Measurements from ENCODE around the gene FPR2. TPM values are rescaled to one million over a fixed set of nuclear protein-coding genes. Genes with fewer than 3 reads are reported as not detected.
"Not testable (repeated sequence)": the region's sequence is repeated elsewhere in the genome, so short reads cannot be mapped to it uniquely, and the experiment has no call there.

FPR2 gene
- polyA plus RNA-seq, 3 donors: 0.26 to 0.38 (median 0.33) TPM

DNA sequence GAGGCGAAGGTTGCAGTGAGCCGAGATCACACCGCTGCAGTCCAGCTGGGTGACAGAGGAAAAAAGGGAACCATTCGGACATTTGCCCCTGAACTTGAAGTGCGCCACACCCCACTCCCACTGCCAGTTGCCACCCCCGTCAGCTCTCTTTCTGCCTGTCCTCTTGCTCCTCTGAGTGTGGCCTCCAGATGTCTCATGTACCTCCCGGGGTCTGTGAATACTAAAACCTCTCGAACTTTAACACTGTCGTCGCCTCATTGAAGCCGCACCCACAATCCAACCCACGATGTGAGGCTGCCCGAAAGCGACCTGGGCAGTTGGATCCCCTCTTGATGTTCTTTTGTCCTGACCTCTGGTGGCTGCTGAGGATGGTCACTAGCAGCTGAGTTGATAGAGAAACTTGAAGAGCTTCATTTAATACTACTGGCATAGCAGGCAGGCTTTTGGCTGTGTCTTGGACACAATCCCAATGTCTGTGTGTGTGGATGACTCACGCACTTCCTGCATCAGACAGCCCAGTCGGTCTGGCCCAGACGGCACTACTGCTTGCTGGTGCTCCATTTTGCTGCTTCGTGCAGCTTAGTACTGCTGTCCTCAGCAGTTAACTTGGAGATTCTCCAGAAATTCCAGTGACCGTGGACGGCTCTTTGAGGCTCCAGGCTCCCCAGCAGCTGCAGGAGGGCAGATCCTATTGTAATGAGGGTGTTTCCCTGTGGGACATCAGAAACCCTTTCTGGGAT, 38.2 kb downstream of the FPR2 start:
- DNase-seq (ENCODE audit: extremely low read depth in 1 of 11, low read depth in 9 of 11, low spot score in 4 of 11): peak in 5 of 11 donors; percentile 20 to 32 (median 27)

DNA sequence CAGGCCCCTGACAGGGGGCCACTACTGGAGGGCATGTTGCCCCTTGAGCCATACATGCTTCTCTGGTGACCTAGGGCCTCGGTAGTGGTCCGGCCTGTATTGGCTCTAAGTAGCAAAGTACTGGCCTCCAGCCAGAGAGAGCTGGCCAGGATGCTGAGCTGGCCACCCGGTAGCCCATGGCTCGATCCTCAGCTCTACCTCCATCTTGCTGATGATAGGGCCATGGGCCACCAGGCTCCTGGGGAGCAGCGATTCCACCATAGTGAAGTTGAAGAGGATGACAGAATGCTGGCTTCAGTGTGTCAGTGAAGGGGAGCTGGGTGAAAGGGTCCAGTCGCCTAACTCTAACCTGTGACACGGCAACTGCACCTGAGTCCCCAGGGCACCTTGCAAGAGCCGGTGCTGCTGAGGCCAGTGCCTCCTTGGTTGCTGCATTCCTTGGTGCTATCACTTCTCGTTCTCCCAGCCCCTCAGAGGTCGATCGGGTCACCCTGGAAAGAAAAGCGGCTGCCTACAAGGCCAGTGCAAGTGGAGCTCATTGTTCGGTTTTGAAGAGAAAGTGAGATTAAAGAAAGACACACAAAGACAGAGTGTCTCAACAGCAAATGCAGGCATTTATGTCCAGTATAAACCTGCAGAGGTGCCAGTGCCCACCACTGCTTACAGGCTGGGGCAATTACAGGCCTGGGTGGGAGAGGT, 38.9 kb downstream of the FPR2 start:
- DNase-seq (ENCODE audit: extremely low read depth in 1 of 11, low read depth in 9 of 11, low spot score in 4 of 11): no peak

DNA sequence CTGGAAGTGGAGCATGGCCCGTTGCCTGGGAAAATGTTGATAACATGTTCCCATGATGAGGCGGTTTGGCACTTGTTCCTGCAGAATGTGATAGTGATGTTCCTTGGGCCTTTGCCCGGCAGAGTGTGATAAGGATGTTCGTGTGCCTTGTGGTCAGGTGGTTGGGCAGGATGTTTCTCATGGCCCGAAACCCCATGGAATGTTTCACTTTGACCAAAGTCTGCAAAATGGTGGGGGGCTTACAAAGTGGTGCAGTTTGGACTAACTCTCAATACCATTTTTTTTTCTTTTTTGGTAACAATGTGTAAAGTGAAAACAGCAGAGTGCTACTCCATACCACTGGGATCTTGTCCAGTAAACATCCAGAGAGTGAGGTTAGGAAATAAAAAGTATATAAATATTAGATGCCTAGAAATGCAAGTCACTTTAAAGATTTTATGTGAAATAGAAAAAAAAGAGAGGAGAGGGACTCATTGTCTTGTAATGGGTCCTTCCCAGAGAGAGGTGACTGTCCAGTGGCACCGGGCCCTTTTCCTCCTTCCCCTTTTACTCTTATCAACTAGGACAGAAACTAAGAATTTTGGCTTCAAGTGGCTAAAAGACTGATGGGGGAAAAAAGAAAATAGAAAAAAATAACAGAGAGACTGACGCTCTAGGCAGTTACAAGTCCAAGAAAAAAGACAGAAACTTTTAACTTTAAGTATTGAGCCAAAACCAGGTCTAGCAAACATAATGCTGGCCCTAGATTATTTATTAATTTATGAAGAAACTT, 39.7 kb downstream of the FPR2 start:
- no peak for DNase-seq (ENCODE audit: extremely low read depth in 1 of 11, low read depth in 9 of 11, low spot score in 4 of 11)

DNA sequence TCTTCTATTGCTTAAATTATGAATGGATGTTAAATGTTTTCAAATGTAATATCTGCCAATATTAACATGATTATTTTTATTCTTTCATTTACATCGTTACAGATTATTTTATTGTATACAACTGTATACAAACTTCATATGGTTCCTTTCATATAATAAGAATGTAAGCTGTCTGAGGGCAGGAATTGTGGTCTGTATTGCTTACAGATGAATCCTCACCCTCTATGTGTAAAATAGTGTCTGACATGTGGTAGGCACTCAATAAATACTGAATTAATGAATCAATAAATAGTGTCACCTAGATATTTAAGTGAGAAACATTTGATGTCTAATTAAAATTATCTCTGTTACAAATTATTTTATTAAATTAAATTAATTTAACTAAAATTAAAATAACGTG, 41.8 kb downstream of the FPR2 start:
- DNase-seq (ENCODE audit: extremely low read depth in 1 of 11, low read depth in 9 of 11, low spot score in 4 of 11): no peak

DNA sequence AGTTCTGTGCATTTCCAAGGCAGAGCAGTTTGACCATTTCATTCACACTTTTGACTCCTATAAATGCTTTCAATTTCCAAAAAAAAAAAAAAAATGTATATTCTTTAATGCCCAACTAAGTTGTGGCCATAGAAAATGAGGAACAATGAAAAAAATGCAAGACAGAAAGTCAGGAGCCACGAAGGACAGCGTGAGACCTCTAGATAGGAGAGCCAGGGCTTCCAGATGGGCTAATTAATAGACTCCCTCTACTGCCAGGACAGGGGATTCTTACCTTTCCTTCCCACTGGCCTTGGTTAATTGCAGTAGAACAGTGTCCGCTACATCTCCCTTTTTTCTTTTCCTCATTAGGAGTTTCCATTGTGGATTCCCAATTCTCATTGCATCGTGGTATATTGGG, 42.5 kb downstream of the FPR2 start:
- DNase-seq (ENCODE audit: extremely low read depth in 1 of 11, low read depth in 9 of 11, low spot score in 4 of 11): no peak

DNA sequence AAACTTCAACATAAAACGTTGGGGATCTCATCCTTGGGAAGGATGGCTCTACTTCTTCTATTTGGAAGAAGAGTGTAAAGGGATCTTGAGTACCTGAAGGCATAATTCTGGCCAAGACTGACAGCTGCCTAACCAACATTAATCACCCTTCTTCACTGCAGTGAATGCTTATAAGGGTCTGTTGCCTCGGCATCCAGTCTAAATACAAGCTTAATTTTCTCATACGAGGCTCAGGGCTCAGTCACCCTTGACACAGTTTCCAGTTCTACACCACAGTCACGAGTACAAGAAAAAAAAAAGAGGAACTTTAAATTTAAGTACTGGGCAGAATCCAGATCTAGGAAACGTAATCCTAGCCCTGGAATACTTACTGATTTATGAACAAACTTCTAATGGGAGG, 43.0 kb downstream of the FPR2 start:
- no peak for DNase-seq (ENCODE audit: extremely low read depth in 1 of 11, low read depth in 9 of 11, low spot score in 4 of 11)

DNA sequence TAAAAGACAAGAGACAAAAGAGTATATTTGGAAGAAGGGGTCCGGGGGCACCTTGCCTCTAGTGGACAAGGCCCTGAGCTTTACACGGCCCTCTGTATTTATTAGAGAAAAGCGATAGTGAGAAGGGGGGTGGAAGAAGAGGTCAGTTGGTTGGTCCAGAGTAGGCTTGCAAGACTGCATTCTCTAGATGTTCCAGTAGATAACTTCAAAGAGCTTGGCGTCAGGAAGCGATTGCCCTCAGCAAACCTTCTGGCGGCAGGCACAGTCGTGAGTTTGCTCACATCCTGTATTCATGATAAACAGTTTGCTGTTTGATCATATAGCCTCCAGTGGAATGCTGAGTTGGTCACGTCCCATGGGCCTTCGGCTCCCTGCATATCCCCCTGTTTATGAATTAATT, 43.8 kb downstream of the FPR2 start:
- DNase-seq (ENCODE audit: extremely low read depth in 1 of 11, low read depth in 9 of 11, low spot score in 4 of 11): peak in 1 of 11 donors; percentile 13

DNA sequence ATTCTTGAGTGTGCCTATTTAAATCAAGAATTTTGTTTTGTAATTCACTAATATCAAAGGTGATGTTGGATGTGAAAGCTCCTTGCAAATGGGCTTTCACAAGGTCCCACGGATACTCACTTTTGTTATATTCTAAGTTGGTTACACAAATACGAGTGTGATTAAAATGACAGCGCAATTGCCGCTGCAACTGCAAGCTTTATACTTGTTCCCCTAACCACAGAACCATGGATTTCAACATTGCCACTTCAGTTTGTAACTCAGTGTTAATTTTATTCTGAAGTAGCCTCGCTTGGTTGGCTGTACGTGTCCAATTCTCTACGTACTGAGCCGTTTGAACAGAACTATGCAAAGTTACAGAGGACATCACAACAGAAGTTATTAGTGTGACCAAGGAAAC, 44.4 kb downstream of the FPR2 start:
- DNase-seq (ENCODE audit: extremely low read depth in 1 of 11, low read depth in 9 of 11, low spot score in 4 of 11): not testable (repeated sequence)

DNA sequence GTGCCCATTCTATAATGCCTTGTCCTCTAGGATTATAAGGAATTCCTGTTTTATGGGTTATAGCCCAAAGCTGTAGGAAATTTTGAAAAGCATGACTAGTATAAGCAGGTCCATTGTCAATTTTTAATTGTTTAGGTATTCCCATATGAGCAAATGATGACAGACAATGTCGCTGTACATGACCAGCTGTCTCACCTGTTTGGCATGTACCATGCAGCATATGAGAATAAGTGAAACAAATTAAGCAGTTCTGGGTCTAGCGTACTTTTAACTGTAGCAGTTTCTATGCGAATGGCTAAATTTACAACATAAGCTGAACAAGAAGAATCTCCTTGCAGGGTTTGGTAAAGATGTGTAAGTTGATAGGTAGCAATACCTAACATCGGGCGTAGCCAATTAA, 45.6 kb downstream of the FPR2 start:
- DNase-seq (ENCODE audit: extremely low read depth in 1 of 11, low read depth in 9 of 11, low spot score in 4 of 11): not testable (repeated sequence)

DNA sequence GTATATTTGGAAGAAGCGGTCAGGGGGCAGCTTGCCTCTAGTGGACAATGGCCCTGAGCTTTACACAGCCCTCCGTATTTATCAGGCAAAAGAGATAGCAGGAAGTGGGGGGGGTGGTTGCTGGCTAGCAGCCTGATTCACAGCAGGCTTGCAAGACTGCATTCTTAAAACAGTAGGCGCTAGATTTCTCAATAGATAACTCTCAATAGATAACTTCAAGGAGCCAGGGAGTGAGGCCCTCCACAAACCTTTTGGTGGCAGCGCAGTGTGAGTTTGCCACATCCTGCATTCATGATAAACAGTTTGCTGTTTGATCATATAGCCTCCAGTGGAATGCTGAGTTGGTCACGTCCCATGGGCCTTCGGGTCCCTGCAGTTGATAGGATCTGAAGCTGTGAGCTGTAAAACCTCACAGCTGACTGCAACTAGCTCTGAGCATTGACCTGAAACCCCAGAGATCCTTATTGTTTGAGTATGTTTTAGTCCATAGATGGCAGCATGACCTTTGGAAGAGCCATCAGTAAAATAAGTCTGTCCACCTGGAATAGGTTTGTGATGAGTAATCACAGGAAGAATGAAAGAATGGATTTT, 46.2 kb downstream of the FPR2 start:
- DNase-seq (ENCODE audit: extremely low read depth in 1 of 11, low read depth in 9 of 11, low spot score in 4 of 11): no peak

DNA sequence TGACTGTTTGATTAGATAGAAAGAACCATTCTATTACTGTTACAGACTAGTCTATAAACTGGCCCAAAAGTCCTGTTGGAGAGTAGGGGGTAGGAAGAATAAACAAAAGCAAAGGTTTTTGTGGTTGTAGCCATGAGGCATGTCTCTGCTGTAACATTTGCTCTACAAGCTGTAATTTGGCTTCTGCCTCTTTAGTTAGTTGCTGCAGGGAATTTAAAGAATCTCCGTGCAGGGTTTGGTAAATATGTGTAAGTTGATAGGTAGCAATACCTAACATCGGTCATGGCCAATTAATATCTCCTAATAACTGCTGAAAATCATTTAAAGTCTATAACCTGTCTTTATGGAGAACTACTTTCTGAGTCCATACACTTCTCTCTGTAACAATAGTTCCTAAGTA, 46.9 kb downstream of the FPR2 start:
- DNase-seq (ENCODE audit: extremely low read depth in 1 of 11, low read depth in 9 of 11, low spot score in 4 of 11): no peak

DNA sequence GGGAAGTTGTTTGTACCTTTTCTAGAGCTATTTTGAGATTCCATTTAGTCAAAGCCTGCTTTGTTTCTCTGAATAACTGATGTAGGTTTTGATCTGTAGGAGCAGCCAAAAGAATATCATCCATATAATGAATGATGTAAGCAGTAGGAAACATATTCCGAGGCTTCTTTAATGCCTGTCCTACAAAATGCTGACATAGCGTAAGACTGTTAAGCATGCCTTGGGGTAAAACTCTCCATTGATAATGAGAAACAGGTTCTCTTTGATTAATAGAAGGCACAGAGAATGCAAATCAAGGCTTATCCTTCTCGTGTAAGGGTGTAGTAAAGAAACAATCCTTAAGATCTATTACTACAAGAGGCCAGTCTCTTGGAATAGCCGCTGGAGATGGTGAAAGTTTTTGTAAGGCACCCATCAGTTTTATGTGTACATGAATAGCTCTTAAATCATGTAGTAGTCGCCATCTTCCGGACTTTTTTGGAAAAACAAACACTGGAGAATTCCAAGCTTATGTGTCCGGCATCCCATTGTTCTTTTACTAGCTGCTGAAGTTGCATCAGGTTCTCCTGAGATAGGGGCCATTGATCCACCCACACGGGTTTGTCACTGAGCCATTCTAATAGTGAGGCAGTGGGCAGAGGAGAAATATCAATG, 47.5 kb downstream of the FPR2 start:
- no peak for DNase-seq (ENCODE audit: extremely low read depth in 1 of 11, low read depth in 9 of 11, low spot score in 4 of 11)

DNA sequence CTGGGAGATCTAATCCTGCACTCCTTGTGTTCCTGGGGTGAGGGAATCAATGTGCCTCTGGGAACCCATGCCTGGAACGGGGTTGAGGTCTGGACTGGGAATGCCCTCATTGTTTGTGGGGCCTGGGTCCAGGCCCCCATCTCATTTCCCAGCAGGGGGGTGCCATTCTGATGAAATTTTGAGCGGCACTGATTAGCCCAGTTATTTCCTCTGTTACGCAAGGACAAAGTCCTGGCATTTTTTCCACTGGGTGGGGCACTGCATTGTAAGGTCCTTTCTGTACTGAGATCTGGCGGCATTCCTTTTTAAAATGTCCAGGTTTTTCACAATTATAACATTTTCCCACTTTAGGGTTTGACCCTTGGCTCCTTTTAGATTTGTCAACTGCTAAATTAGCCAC, 48.8 kb downstream of the FPR2 start:
- DNase-seq (ENCODE audit: extremely low read depth in 1 of 11, low read depth in 9 of 11, low spot score in 4 of 11): no peak

DNA sequence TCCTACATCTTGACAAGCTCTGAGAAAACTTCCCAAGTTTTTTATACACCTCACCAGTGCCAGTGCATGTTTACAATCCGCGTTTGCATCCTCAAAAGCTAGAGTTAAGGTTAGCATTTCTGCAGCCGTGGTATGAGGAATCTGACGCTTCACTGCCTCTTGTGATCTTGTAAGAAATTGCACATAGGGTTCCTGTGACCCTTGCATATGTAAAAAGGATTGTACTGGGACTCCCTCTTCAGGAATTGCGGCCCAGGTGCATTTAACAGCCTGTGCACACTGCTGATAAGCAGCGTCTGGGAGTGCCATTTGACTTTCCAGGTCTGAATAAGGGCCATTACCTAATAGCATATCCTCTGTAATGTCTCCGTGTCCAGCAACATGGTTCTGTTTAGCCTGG, 49.2 kb downstream of the FPR2 start:
- DNase-seq (ENCODE audit: extremely low read depth in 1 of 11, low read depth in 9 of 11, low spot score in 4 of 11): no peak

DNA sequence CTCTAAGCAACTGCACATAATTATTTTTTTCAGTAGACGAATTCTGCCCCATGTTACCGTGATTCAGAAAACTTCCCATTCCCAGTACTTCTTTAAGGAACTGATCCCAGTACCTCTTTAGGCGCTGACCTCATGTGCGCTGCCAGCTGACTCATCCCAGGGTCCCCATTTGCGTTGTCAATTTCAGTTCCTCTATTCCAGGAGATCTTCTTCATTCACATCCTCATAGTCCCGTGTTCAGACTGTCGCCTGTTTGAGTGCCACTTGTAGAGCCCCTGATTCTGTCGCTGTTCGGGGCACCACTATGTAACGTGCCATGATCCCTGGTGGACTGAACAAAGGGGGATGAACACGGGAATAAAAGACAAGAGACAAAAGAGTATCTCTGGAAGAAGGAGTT, 50.4 kb downstream of the FPR2 start:
- DNase-seq (ENCODE audit: extremely low read depth in 1 of 11, low read depth in 9 of 11, low spot score in 4 of 11): no peak

DNA sequence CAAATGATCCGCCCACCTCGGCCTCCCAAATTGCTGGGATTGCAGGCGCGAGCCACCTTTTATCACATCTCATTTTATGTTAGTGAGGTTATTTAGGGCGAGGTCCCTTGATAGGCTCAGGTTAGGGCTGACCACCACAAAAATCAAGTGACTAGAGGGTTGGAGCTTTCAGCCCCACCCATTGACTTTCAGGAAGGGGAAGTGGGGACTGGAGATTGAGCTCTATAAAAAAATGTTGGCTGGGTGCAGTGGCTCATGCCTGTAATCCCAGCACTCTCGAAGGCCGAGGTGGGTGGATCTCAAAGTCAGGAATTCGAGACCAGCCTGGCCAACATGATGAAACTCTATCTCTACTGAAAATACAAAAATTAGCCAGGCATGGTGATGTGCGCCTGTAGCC, 54.1 kb downstream of the FPR2 start:
- no peak for DNase-seq (ENCODE audit: extremely low read depth in 1 of 11, low read depth in 9 of 11, low spot score in 4 of 11)

DNA sequence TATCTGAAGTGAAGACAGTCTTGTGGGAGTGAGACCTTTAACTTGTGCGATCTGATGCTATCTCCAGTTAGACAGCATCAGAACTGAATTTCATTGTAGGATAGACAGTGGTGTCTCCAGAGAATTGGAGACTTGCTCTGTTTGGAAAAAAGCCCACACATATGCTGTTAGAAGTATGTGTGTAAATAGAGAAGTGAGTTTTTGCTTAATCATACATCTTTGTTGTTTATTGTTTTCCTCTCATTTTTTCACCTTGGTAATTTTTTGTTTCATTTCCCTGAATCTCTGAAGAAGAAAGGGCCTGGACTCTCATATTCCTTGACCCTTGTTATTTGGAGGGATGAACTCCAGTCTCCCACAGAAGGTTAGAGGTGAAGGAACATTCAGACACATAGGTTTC, 55.7 kb downstream of the FPR2 start:
- no peak for DNase-seq (ENCODE audit: extremely low read depth in 1 of 11, low read depth in 9 of 11, low spot score in 4 of 11)

DNA sequence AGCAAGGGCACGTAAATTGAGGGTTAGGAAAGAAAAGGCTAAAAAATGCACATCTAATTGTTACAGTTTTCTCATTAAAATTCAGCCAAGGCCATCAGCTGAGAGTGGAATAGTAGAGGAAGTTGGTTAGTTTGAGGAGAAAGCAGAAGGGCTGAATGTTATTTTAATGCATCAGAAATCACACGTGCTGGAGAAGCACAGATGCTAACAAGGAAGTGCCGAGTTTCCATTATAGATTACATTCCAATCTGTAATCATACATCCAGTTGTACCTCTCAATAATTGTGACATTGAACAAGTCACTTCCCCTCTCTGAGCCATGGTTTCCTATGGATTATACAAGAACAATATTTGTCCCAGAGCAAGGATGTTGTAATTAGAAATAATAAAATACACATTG, 59.0 kb downstream of the FPR2 start:
- no peak for DNase-seq (ENCODE audit: extremely low read depth in 1 of 11, low read depth in 9 of 11, low spot score in 4 of 11)
